Keratinocyte (primary cell): Measurements from ENCODE around the gene KLK1. TPM values are rescaled to one million over a fixed set of nuclear protein-coding genes. Genes with fewer than 3 reads are reported as not detected.

Experiments
- DNase-seq: peaks from one replicate; pipeline ENCODE4 v3.0.0-alpha.2; 2011; ENCODE audit warnings: low read depth, missing footprints, low spot score
- FAIRE-seq: peaks from 2 replicates; lab custom pipeline; 2011; peaks lifted over from hg19 to GRCh38; lab: Jason Lieb, UNC
- H2AFZ ChIP-seq: 2 replicates; pipeline ENCODE4 v1.6.0; 2012; ENCODE audit warnings: low read length, control low read depth, inconsistent platforms; ENCODE audit not compliant: control insufficient read depth
- H3K27ac ChIP-seq: 2 replicates; pipeline ENCODE4 v1.5.1; 2011; ENCODE audit warnings: low read length; ENCODE audit not compliant: control insufficient read depth, insufficient read depth
- H3K27me3 ChIP-seq: 3 replicates; pipeline ENCODE4 v1.6.0; 2011; ENCODE audit warnings: low read length; ENCODE audit not compliant: control insufficient read depth, insufficient read depth; ENCODE audit errors: extremely low read depth
- H3K36me3 ChIP-seq, 2 experiments: 2 replicates in 1 of 2; 3 replicates in 1 of 2; pipeline ENCODE4 v1.5.1; 2011; ENCODE audit warnings: low read length in 2 of 2, mild to moderate bottlenecking in 1 of 2; ENCODE audit not compliant: control insufficient read depth in 2 of 2, insufficient read depth in 2 of 2; ENCODE audit errors: extremely low read depth in 1 of 2
- H3K4me1 ChIP-seq: 3 replicates; pipeline ENCODE4 v1.5.1; 2011; ENCODE audit warnings: low read length; ENCODE audit not compliant: control insufficient read depth, insufficient read depth; ENCODE audit errors: extremely low read depth
- H3K4me2 ChIP-seq: 3 replicates; pipeline ENCODE4 v1.6.0; 2011; ENCODE audit warnings: low read depth, low read length; ENCODE audit not compliant: control insufficient read depth, insufficient read depth; ENCODE audit errors: extremely low read depth
- H3K4me3 ChIP-seq, 3 experiments: fragments of 200-600 bp in 1 of 3; sonication (generic) in 1 of 3; 2 replicates in 2 of 3; 3 replicates in 1 of 3; pipeline ENCODE4 v1.5.1; 2011 to 2016; ENCODE audit warnings: low read length in 3 of 3, mild to moderate bottlenecking in 3 of 3, control low read depth in 2 of 3, inconsistent platforms in 1 of 3, low read depth in 1 of 3, mixed read lengths in 1 of 3, mixed run types in 1 of 3, moderate library complexity in 1 of 3; ENCODE audit not compliant: control insufficient read depth in 2 of 3, insufficient read depth in 2 of 3; ENCODE audit errors: extremely low read depth in 1 of 3
- H3K79me2 ChIP-seq: 2 replicates; pipeline ENCODE4 v1.6.0; 2012; ENCODE audit warnings: low read length; ENCODE audit not compliant: control insufficient read depth, insufficient read depth
- H3K9ac ChIP-seq: 3 replicates; pipeline ENCODE4 v1.6.0; 2011; ENCODE audit warnings: low read length; ENCODE audit not compliant: control insufficient read depth, insufficient read depth; ENCODE audit errors: extremely low read depth
- H3K9me1 ChIP-seq: 3 replicates; pipeline ENCODE4 v1.6.0; 2011; ENCODE audit warnings: low read length; ENCODE audit not compliant: control insufficient read depth, insufficient read depth; ENCODE audit errors: extremely low read depth
- H3K9me3 ChIP-seq: 2 replicates; pipeline ENCODE4 v1.5.1; 2012; ENCODE audit warnings: low read depth, low read length; ENCODE audit not compliant: control insufficient read depth
- H4K20me1 ChIP-seq: 3 replicates; pipeline ENCODE4 v1.6.0; 2011; ENCODE audit warnings: low read length; ENCODE audit not compliant: control insufficient read depth, insufficient read depth; ENCODE audit errors: extremely low read depth
- CTCF ChIP-seq, 3 experiments: IDR thresholded peaks in 1 of 3; conservative IDR thresholded peaks in 1 of 3; optimal IDR thresholded peaks in 1 of 3; 2 replicates in 2 of 3; 3 replicates in 1 of 3; pipeline versions ENCODE3 to v1.5.1; 2011; ENCODE audit warnings: low read length in 3 of 3, mild to moderate bottlenecking in 3 of 3, moderate library complexity in 2 of 3, control low read depth in 1 of 3, inconsistent platforms in 1 of 3; ENCODE audit not compliant: insufficient read depth in 2 of 3; ENCODE audit errors: extremely low read depth in 1 of 3
- EZH2 ChIP-seq: IDR thresholded peaks from one replicate; pipeline ENCODE4 v1.6.1; 2012; ENCODE audit warnings: inconsistent platforms, mild to moderate bottlenecking, low read length, moderate library complexity
- dilution Hi-C: fragments of 300-500 bp; cut with MboI; formaldehyde crosslinking; loops from one replicate; pipeline ENCODE4 v1.7.0; 2020; ENCODE audit warnings: low sequenced_read_pairs; ENCODE audit not compliant: extremely low pct_ligation_motif_present
- polyA plus RNA-seq, 5 experiments: library from polyadenylated mRNA; depleted of rRNA in 3 of 5; stranded (reverse) in 3 of 5; stranded (forward) in 1 of 5; unstranded in 1 of 5; fragments of >200 nt; gene quantifications; 1 replicate in 1 of 5; 2 replicates in 3 of 5; 3 replicates in 1 of 5; pipeline versions ENCODE4 v1.2.1 to v1.2.3, GENCODE V29; 2011 to 2012; ENCODE audit warnings: missing spikeins in 2 of 5, low read depth in 1 of 5, low replicate concordance in 1 of 5

Gene KLK1
- polyA plus RNA-seq, 1 donor (not counting 4 experiments of a cell fraction or from before 2014, with no cell fraction given), result 0.31 TPM

DNA sequence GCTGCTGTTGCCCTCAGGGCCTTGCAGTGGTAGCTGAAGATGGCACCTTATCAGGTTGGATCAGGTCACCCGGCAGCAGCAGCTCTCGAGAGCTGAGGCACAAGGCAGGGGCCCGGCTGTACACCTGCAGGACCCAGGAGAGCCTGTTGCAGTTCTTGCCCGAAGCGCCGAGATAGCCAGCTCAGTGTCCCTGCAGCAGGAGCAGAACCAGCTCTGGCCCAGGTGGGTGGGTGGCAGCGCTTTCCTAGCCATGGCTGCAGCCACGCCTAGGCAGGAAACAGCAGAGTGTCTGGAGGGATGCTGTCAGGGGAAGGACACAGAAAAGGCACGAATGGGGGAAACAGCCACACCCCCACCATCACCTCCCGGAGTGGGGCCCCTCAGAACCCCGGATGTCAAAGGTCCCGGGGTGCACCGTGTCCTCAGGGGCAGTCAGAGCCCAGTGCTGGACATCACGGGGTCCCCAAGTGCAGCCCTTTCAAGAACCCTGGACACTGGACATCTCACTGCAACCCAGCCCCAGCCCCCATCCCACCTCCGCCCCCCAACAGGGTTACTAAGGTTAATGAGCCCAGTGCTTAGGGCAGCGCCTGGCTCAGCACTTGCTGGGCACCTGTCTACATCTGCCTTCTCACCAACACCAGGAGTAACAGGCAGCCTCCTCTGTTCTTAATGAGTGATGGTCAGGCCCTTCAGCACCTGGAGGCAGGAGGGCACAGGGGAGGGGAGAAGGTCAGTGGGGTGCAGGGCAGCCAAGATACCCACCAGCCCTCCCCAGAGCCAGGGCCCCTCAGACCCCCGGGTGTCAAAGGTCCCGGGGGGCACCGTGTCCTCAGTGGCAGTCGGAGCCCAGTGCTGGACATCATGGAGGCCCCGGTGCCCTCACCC lies 24.7 kb downstream of the KLK1 start:
- FAIRE-seq, result no peak
- Histone ChIP-seq H3K9me3 (no peaks in the 10 kb centered on the region), H3K4me1 (peaks cover 19% of the 10 kb centered on the region), H3K4me2 (no peak overlapping the region), H3K27ac (no peak overlapping the region), H2AFZ (no peak overlapping the region), H3K36me3 (peaks cover 26 to 50% of the 10 kb centered on the region in 2 experiments), H4K20me1 (peaks cover 47% of the 10 kb centered on the region), H3K9ac (no peak overlapping the region), H3K79me2 (peaks cover 52% of the 10 kb centered on the region), H3K9me1 (no peaks in the 10 kb centered on the region), H3K4me3 (no peak overlapping the region), H3K27me3 (no peaks in the 10 kb centered on the region)
- TF ChIP-seq EZH2, result no peak
- TF ChIP-seq CTCF (optimal IDR thresholded peaks at IDR 0.05 in 1 of 3, IDR thresholded peaks at IDR 0.05 in 1 of 3, conservative IDR thresholded peaks at IDR 0.05 in 1 of 3; ENCODE audit: extremely low read depth in 1 of 3, insufficient read depth in 2 of 3, low read length in 3 of 3), result no peak
- dilution Hi-C loops, result no loop called here
- no peak for DNase-seq

- Histone ChIP-seq H3K9me3 (no peaks in the 10 kb centered on the region), H3K4me3 (no peak overlapping the region), H3K27me3 (no peaks in the 10 kb centered on the region), H3K9ac (no peak overlapping the region), H2AFZ (no peak overlapping the region), H3K27ac (no peak overlapping the region), H3K9me1 (no peaks in the 10 kb centered on the region), H3K79me2 (peaks cover 43% of the 10 kb centered on the region), H3K36me3 (peaks cover 26 to 43% of the 10 kb centered on the region in 2 experiments), H3K4me1 (peaks cover 15% of the 10 kb centered on the region), H3K4me2 (no peak overlapping the region), H4K20me1 (peaks cover 47% of the 10 kb centered on the region)
- TF ChIP-seq EZH2 (no peak), CTCF (optimal IDR thresholded peaks at IDR 0.05 in 1 of 3, IDR thresholded peaks at IDR 0.05 in 1 of 3, conservative IDR thresholded peaks at IDR 0.05 in 1 of 3; ENCODE audit: extremely low read depth in 1 of 3, insufficient read depth in 2 of 3, low read length in 3 of 3) (no peak)
- no peak for DNase-seq
- no peak for FAIRE-seq
- dilution Hi-C loops, result no loop called here
These were observed 25.6 kb downstream of the KLK1 start for GRCh38 chr19:50797781-50798658.
